NT2/D1 (cell line): ENCODE measurements around the gene PLCD1.

Source experiments
- DNase-seq: peaks from one replicate; pipeline ENCODE4 v3.0.0-alpha.2; 2011; ENCODE audit warnings: low read depth, low spot score
- H3K27me3 ChIP-seq: 2 replicates; pipeline ENCODE4 v1.6.0; 2011; ENCODE audit warnings: mild to moderate bottlenecking; ENCODE audit not compliant: insufficient read length, insufficient read depth
- H3K36me3 ChIP-seq: 2 replicates; pipeline ENCODE4 v1.6.1; 2011; ENCODE audit warnings: mild to moderate bottlenecking, low read length, mixed read lengths; ENCODE audit not compliant: insufficient read depth, insufficient read length
- H3K4me1 ChIP-seq: 2 replicates; pipeline ENCODE4 v1.5.1; 2011; ENCODE audit not compliant: insufficient read depth, insufficient read length
- H3K4me3 ChIP-seq: 2 replicates; pipeline ENCODE4 v1.5.1; 2011; ENCODE audit warnings: low read depth; ENCODE audit not compliant: insufficient read length
- H3K9ac ChIP-seq: 2 replicates; pipeline ENCODE4 v1.6.0; 2011; ENCODE audit warnings: low read depth; ENCODE audit not compliant: insufficient read length
- H3K9me3 ChIP-seq: 2 replicates; pipeline ENCODE4 v1.5.1; 2011; ENCODE audit warnings: mild to moderate bottlenecking, low read length; ENCODE audit not compliant: insufficient read depth
- SUZ12 ChIP-seq: IDR thresholded peaks from 2 replicates; pipeline ENCODE4 v1.6.1; 2011; ENCODE audit not compliant: insufficient read length, insufficient read depth; ENCODE audit errors: extremely low read depth
- YY1 ChIP-seq: IDR thresholded peaks from 2 replicates; pipeline ENCODE4 v1.6.1; 2011; ENCODE audit not compliant: insufficient read length, insufficient read depth
- ZNF274 ChIP-seq: IDR thresholded peaks from 2 replicates; pipeline ENCODE4 v1.6.1; 2011; ENCODE audit warnings: mild to moderate bottlenecking, low read depth, low read length

PLCD1 gene

GRCh38 chr3:38028621-38029361 lies 651 bp downstream of the PLCD1 start:
- Histone ChIP-seq H3K27me3 (peaks cover 72% of the 10 kb centered on the region), H3K4me3 (peak overlapping the region; percentile 69), H3K36me3 (no peaks in the 10 kb centered on the region), H3K9me3 (no peaks in the 10 kb centered on the region), H3K4me1 (peaks cover 20% of the 10 kb centered on the region), H3K9ac (peak overlapping the region; percentile 79)
- DNase-seq = no peak
- TF ChIP-seq ZNF274 = no peak
- TF ChIP-seq YY1 = no peak
- TF ChIP-seq SUZ12 = no peak

- Histone ChIP-seq H3K36me3 (no peaks in the 10 kb centered on the region), H3K27me3 (peaks cover 82% of the 10 kb centered on the region), H3K9ac (no peak overlapping the region), H3K4me3 (no peak overlapping the region), H3K4me1 (peaks cover 23% of the 10 kb centered on the region), H3K9me3 (no peaks in the 10 kb centered on the region)
- no peak for TF ChIP-seq ZNF274
- no peak for TF ChIP-seq YY1
- TF ChIP-seq SUZ12 = no peak
- DNase-seq = no peak
Measured at GRCh38 chr3:38027466-38028465, 1.7 kb downstream of the PLCD1 start.

GRCh38 chr3:38026856-38027255 lies 2.6 kb downstream of the PLCD1 start:
- Histone ChIP-seq H3K36me3 (no peaks in the 10 kb centered on the region), H3K27me3 (peaks cover 74% of the 10 kb centered on the region), H3K4me3 (no peak overlapping the region), H3K9me3 (no peaks in the 10 kb centered on the region), H3K4me1 (peaks cover 25% of the 10 kb centered on the region), H3K9ac (no peak overlapping the region)
- no peak for TF ChIP-seq SUZ12
- no peak for TF ChIP-seq ZNF274
- no peak for TF ChIP-seq YY1
- no peak for DNase-seq

- Histone ChIP-seq H3K9ac (peak overlapping the region; percentile 77), H3K4me1 (peaks cover 9% of the 10 kb centered on the region), H3K4me3 (peak overlapping the region; percentile 72), H3K27me3 (peaks cover 39% of the 10 kb centered on the region), H3K9me3 (no peaks in the 10 kb centered on the region), H3K36me3 (peaks cover 10% of the 10 kb centered on the region)
- TF ChIP-seq SUZ12 = no peak
- TF ChIP-seq YY1 = no peak
- TF ChIP-seq ZNF274 = no peak
- no peak for DNase-seq
Measured at GRCh38 chr3:38022896-38023709, 6.3 kb downstream of the PLCD1 start.

GRCh38 chr3:38022301-38022700 lies 7.1 kb downstream of the PLCD1 start:
- DNase-seq = no peak
- Histone ChIP-seq H3K27me3 (peaks cover 31% of the 10 kb centered on the region), H3K4me3 (no peak overlapping the region), H3K9ac (no peak overlapping the region), H3K4me1 (peaks cover 10% of the 10 kb centered on the region), H3K9me3 (no peaks in the 10 kb centered on the region), H3K36me3 (peaks cover 12% of the 10 kb centered on the region)
- no peak for TF ChIP-seq YY1
- TF ChIP-seq SUZ12 = no peak
- no peak for TF ChIP-seq ZNF274

- Histone ChIP-seq H3K36me3 (peaks cover 23% of the 10 kb centered on the region), H3K27me3 (peaks cover 20% of the 10 kb centered on the region), H3K4me1 (peaks cover 10% of the 10 kb centered on the region), H3K9ac (no peak overlapping the region), H3K9me3 (peaks cover 3% of the 10 kb centered on the region; the same call in 1 of the 2 replicates), H3K4me3 (no peak overlapping the region)
- no peak for TF ChIP-seq ZNF274
- TF ChIP-seq SUZ12 = no peak
- no peak for TF ChIP-seq YY1
- no peak for DNase-seq
Measured at GRCh38 chr3:38021196-38021595, 8.2 kb downstream of the PLCD1 start.
